K562 (cell line): ENCODE data around the gene MCCD1. TPM values are rescaled to one million over a fixed set of nuclear protein-coding genes. Genes with fewer than 3 reads are reported as not detected.

Experiments
- ATAC-seq: fragments of 200-7000 bp; cut with Tn5 transposase; 3 replicates; pipeline ENCODE4 v1.9.1; 2020; ENCODE audit warnings: moderate library complexity
- BruUV-seq: library from RNA; stranded (reverse); fragments of 400-500 nt; replicated peaks from 2 replicates; lab custom pipeline; 2021; lab: Mats Ljungman, UMichigan
- CTCF ChIA-PET: fragments of 300-600 bp; formaldehyde crosslinking; extraction: SDS; loops from one replicate; lab custom pipeline; 2021; ENCODE audit warnings: low intra/inter-chr PET ratio; lab: Yijun Ruan, JAX
- POLR2A ChIA-PET: fragments of 300-600, 350-650 bp; sonication (Branson Sonifier 250); formaldehyde crosslinking; extraction: SDS; loops from one replicate; lab custom pipeline; 2021; ENCODE audit warnings: antibody characterized with exemption, inconsistent platforms; lab: Yijun Ruan, JAX
- DNase-seq, 4 experiments: peaks; one replicate each; pipeline versions ENCODE4 v3.0.0 to v3.0.0-alpha.2; 2011 to 2018; ENCODE audit warnings: low spot score in 3 of 4, mixed read lengths in 3 of 4; ENCODE audit errors: extremely low read depth in 1 of 4
- FAIRE-seq: peaks from 2 replicates; lab custom pipeline; 2011; peaks lifted over from hg19 to GRCh38; lab: Jason Lieb, UNC
- H2AFZ ChIP-seq: 2 replicates; pipeline ENCODE4 v1.6.0; 2011; ENCODE audit warnings: low read depth, low read length, control low read depth, inconsistent platforms
- H3K27ac ChIP-seq: fragments of 200-600 bp; 3 replicates; pipeline ENCODE4 v1.8.0; 2011; ENCODE audit warnings: low read depth, mild to moderate bottlenecking, control low read depth, inconsistent platforms, low read length, moderate library complexity, mixed read lengths; ENCODE audit errors: extremely low read depth
- H3K27me3 ChIP-seq, 2 experiments: fragments of 300-600 bp in 1 of 2; 2 replicates in 1 of 2; 3 replicates in 1 of 2; pipeline versions ENCODE4 v1.6.0 to v1.8.0; 2011; ENCODE audit warnings: inconsistent platforms in 2 of 2, low read length in 2 of 2, mild to moderate bottlenecking in 1 of 2, mixed read lengths in 1 of 2, moderate library complexity in 1 of 2; ENCODE audit not compliant: control insufficient read depth in 2 of 2, insufficient read depth in 2 of 2
- H3K36me3 ChIP-seq: fragments of 300-600 bp; 3 replicates; pipeline ENCODE4 v1.8.0; 2011; ENCODE audit warnings: mild to moderate bottlenecking, low read length, inconsistent platforms; ENCODE audit not compliant: control insufficient read depth, insufficient read depth
- H3K4me1 ChIP-seq, 2 experiments: fragments of 200-600 bp in 1 of 2; replicated peaks in 1 of 2; 2 replicates in 1 of 2; 3 replicates in 1 of 2; pipeline versions ENCODE4 v1.5.1 to v1.8.0; 2011; ENCODE audit warnings: inconsistent platforms in 2 of 2, low read length in 2 of 2, mild to moderate bottlenecking in 1 of 2, mixed read lengths in 1 of 2, moderate library complexity in 1 of 2; ENCODE audit not compliant: control insufficient read depth in 2 of 2, insufficient read depth in 2 of 2
- H3K4me2 ChIP-seq: 2 replicates; pipeline ENCODE4 v1.6.1; 2011; ENCODE audit warnings: low read length, control low read depth, inconsistent platforms, mixed read lengths; ENCODE audit not compliant: insufficient read depth
- H3K4me3 ChIP-seq: fragments of 200-600 bp; sonication (generic), shearing (Covaris generic); 2 replicates; pipeline ENCODE4 v1.5.1; 2016; ENCODE audit warnings: control low read depth, inconsistent platforms
- H3K79me2 ChIP-seq: fragments of 200-600 bp; 3 replicates; pipeline ENCODE4 v1.8.0; 2011; ENCODE audit warnings: low read length, inconsistent platforms; ENCODE audit not compliant: control insufficient read depth, insufficient read depth
- H3K9ac ChIP-seq, 2 experiments: 2 replicates each; pipeline versions ENCODE4 v1.6.0 to v1.6.1; 2011; ENCODE audit warnings: low read depth in 2 of 2, low read length in 2 of 2, control low read depth in 1 of 2, inconsistent platforms in 1 of 2, mild to moderate bottlenecking in 1 of 2, mixed read lengths in 1 of 2; ENCODE audit not compliant: insufficient read depth in 1 of 2
- H3K9me1 ChIP-seq: one replicate; pipeline ENCODE4 v1.6.0; 2011; ENCODE audit warnings: inconsistent platforms, mild to moderate bottlenecking, low read length, moderate library complexity; ENCODE audit not compliant: control insufficient read depth, insufficient read depth
- H3K9me3 ChIP-seq: replicated peaks from 2 replicates; pipeline ENCODE4 v1.5.1; 2011; ENCODE audit warnings: low read depth, low read length, inconsistent platforms; ENCODE audit not compliant: control insufficient read depth, insufficient read depth
- H4K20me1 ChIP-seq: replicated peaks from 2 replicates; pipeline ENCODE4 v1.6.1; 2011; ENCODE audit warnings: low read length, inconsistent platforms, mixed read lengths; ENCODE audit not compliant: control insufficient read depth, insufficient read depth
- ARID3B ChIP-seq: fragments of 250-450 bp; sonication (Bioruptor Pico); IDR thresholded peaks from 2 replicates; pipeline ENCODE4 v1.4.0; 2020; ENCODE audit warnings: borderline replicate concordance
- ATF4 ChIP-seq: fragments of 450-650 bp; formaldehyde crosslinking; IDR thresholded peaks from 2 replicates; pipeline ENCODE4 v1.4.0; 2022; ENCODE audit warnings: mild to moderate bottlenecking, moderate library complexity
- GTF2A2 ChIP-seq: IDR thresholded peaks from 2 replicates; pipeline ENCODE4 v1.6.1; 2016; ENCODE audit warnings: mild to moderate bottlenecking, missing genetic modification characterization, missing compliant biosample characterization
- GTF3C2 ChIP-seq: IDR thresholded peaks from 3 replicates; pipeline ENCODE4 v1.6.1; 2011; ENCODE audit warnings: borderline replicate concordance, mild to moderate bottlenecking, moderate library complexity; ENCODE audit not compliant: insufficient read length; ENCODE audit errors: extremely low read depth
- HIVEP1 ChIP-seq: fragments of 250-450 bp; sonication (Bioruptor Pico); IDR thresholded peaks from 2 replicates; pipeline ENCODE4 v1.4.0; 2020; ENCODE audit warnings: mild to moderate bottlenecking
- HMG20B ChIP-seq: fragments of 250-450 bp; sonication (Bioruptor Pico); IDR thresholded peaks from 2 replicates; pipeline ENCODE4 v1.5.0; 2021; ENCODE audit warnings: mild to moderate bottlenecking
- MAFF ChIP-seq: IDR thresholded peaks from 2 replicates; pipeline ENCODE4 v1.6.1; 2012; ENCODE audit warnings: low read length, improper control_type of control experiment
- TCFL5 ChIP-seq: fragments of 250-450 bp; sonication (Bioruptor Pico); conservative IDR thresholded peaks from 2 replicates; pipeline ENCODE4 v1.6.1; 2021; ENCODE audit warnings: mild to moderate bottlenecking, moderate library complexity, matching md5 sums
- WGBS: fragments of 100-300 bp; shearing (Covaris generic); methylation state at CpG from one replicate; pipeline ENCODE4 v1.1.6; 2016; ENCODE audit warnings: low coverage, mixed read lengths; ENCODE audit not compliant: insufficient coverage; ENCODE audit errors: missing lambda C conversion rate; 5-methylcytosine and 5-hydroxymethylcytosine counted together
- in situ Hi-C: fragments of 300-500 bp; cut with MboI; formaldehyde crosslinking; loops from 4 replicates; pipeline ENCODE4 v1.15.0; 2018; ENCODE audit warnings: inconsistent platforms, mixed read lengths
- intact Hi-C: fragments of 100-400 bp; cut with micrococcal nuclease; formaldehyde crosslinking; loops from 2 replicates; pipeline ENCODE4 v1.14.2; 2022
- polyA plus RNA-seq, 8 experiments: library from polyadenylated mRNA; depleted of rRNA in 4 of 8; stranded (reverse) in 5 of 8; unstranded in 3 of 8; fragments of >200 nt; fragmentation: Nextera tagmentation in 2 of 8; fragmentation: Illumina TruSeq in 1 of 8; extraction: Ambion mirVana in 2 of 8; extraction: Trizol in 1 of 8; gene quantifications; 2 replicates each; pipeline versions ENCODE4 v1.2.1 to v1.2.3, GENCODE V29; 2011 to 2014; ENCODE audit warnings: inconsistent platforms in 1 of 8, missing spikeins in 1 of 8
- total RNA-seq, 7 experiments: library from RNA; depleted of rRNA in 6 of 7; stranded (reverse); fragments of >200 nt in 6 of 7; fragmentation: Illumina TruSeq in 2 of 7; extraction: Trizol in 2 of 7; gene quantifications; 2 replicates each; pipeline versions ENCODE4 v1.2.1 to v1.2.3, GENCODE V29; 2011 to 2021; ENCODE audit warnings: low replicate concordance in 1 of 7
- TF ChIP-seq, protein P1 (sequence below): fragments of 150-350 bp; IDR thresholded peaks from 2 replicates; pipeline ENCODE4 v1.6.1; 2014; ENCODE audit warnings: low read depth, mild to moderate bottlenecking, low read length, borderline replicate concordance

MCCD1 gene
- total and polyA plus RNA-seq, 9 of the 15 experiments (the other 6 are each of a cell fraction or from before 2014, with no cell fraction given) = not detected

DNA sequence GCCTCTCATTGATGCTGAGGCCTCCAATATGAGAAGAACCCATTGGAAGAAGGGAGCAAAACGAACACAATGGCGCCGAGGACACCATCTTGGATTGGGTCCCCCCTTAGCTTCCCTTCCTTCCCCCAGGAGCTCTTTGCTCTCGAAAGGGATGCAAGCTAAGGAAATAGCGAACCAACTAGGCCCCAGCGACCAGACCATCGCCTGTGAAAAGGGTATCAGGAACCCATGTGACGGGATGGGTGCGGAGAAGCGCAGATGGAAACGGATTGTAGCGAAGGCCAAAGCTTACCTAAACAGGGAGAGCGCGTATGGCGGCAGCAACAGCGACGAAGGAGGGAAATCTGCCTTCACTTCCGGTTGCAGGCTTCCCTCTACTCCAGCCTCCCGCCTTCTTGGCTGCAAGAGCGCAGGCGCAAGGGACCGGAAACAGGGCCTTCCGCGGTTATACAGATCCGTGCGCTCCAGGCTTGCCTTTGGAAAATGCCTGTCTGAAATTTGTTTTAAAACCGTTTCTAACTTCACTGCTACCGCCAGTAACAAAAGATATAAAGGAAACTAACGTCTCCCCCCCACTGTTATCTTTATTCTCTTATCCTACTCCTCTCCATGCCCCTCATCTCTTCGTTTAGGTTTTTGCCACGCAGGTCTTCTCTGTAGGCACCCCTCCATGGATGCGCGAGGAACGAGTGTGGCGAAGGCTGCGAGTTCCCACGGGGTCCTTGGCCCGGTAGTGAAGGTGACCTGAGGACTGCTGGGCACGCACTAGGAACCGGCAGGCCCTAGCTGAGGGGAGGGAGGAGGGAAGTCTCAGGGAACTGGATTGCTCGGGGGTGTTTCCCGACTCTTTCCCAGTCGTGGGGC is 13.1 kb downstream of the MCCD1 start, which contains the start of gene DDX39B (continued):
- TF ChIP-seq ATF4 (CRISPR knock-in tag) = peak; percentile 66

DNA sequence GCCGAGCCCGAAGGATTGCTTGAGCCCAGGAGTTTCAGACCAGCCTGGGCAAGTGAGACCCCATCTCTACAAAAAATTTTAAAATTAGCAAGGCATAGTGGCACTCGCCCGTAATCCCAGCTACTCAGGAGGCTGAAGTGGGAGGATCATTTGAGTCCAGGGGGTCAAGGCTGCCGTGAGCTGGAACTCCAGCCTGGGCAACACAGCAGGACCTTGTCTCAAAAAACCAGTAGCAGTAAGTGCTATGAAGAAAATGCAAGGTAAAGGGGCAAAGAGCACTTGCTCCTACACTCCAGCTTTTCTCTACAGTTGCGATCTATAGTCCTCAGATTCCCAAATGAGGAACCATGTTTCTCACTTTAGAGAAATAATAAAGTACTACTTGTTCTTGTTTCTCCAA is 14.9 kb downstream of the MCCD1 start:
- Histone ChIP-seq H3K27ac (no peak overlapping the region), H3K9me1 (peaks cover 15% of the 10 kb centered on the region), H3K4me1 (peaks cover 16 to 29% of the 10 kb centered on the region in 2 experiments), H3K79me2 (peaks cover 61% of the 10 kb centered on the region), H3K4me2 (no peak overlapping the region), H3K9ac (peak overlapping the region in 1 of 2 experiments; percentile 23; a peak in 1 of 4 replicates), H3K27me3 (no peaks in the 10 kb centered on the region), H2AFZ (no peak overlapping the region), H3K4me3 (no peak overlapping the region), H3K36me3 (peaks cover 30% of the 10 kb centered on the region), H3K9me3 (no peaks in the 10 kb centered on the region), H4K20me1 (peaks cover 24% of the 10 kb centered on the region)
- FAIRE-seq (no peak), ATAC-seq (no peak), DNase-seq (no peak)
- WGBS = 94% methylated on average over 6 of the region's 6 CpGs
- CTCF ChIA-PET = interaction anchor here (0.9 kb wide), 1 partner anchor 55 kb away, joined by 3 read pairs; no protein-coding TSS in a partner anchor
- BruUV-seq = no TSS peak
- POLR2A ChIA-PET = interaction anchor here (1.1 to 3.9 kb wide), 7 partner anchors 7 to 55 kb away, joined by 3 to 27 read pairs (median 20); partner anchors contain the start of gene LTB
- intact Hi-C loops (loop anchor here (5.0 to 10.0 kb wide), 2 partner anchors 146 to 231 kb away; partner anchors contain the start of gene VWA7), in situ Hi-C loops (loop anchor here (25.0 kb wide), 1 partner anchor 1419 kb away; the partner anchor contains the start of genes BRD2 and HLA-DMA)
- TF ChIP-seq GTF2A2 (tag) = no peak
- TF ChIP-seq MAFF = no peak
- TF ChIP-seq HMG20B = no peak
- TF ChIP-seq ARID3B (CRISPR knock-in tag) = no peak
- TF ChIP-seq, protein P1, sequence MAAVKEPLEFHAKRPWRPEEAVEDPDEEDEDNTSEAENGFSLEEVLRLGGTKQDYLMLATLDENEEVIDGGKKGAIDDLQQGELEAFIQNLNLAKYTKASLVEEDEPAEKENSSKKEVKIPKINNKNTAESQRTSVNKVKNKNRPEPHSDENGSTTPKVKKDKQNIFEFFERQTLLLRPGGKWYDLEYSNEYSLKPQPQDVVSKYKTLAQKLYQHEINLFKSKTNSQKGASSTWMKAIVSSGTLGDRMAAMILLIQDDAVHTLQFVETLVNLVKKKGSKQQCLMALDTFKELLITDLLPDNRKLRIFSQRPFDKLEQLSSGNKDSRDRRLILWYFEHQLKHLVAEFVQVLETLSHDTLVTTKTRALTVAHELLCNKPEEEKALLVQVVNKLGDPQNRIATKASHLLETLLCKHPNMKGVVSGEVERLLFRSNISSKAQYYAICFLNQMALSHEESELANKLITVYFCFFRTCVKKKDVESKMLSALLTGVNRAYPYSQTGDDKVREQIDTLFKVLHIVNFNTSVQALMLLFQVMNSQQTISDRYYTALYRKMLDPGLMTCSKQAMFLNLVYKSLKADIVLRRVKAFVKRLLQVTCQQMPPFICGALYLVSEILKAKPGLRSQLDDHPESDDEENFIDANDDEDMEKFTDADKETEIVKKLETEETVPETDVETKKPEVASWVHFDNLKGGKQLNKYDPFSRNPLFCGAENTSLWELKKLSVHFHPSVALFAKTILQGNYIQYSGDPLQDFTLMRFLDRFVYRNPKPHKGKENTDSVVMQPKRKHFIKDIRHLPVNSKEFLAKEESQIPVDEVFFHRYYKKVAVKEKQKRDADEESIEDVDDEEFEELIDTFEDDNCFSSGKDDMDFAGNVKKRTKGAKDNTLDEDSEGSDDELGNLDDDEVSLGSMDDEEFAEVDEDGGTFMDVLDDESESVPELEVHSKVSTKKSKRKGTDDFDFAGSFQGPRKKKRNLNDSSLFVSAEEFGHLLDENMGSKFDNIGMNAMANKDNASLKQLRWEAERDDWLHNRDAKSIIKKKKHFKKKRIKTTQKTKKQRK = no peak
- TF ChIP-seq HIVEP1 (CRISPR knock-in tag) = no peak
- no peak for TF ChIP-seq GTF3C2
- no peak for TF ChIP-seq TCFL5
